Adipose tissue (tissue), 3 donors: ENCODE data around the gene ZNF561. TPM values are rescaled to one million over a fixed set of nuclear protein-coding genes. Genes with fewer than 3 reads are reported as not detected.
"Not testable (repeated sequence)": the region's sequence is repeated elsewhere in the genome, so short reads cannot be mapped to it uniquely, and the experiment has no call there.

Experiments used
- H3K27ac ChIP-seq: one replicate; pipeline ENCODE4 v1.5.1; 2013; ENCODE audit warnings: low read depth, low read length
- WGBS, 3 donors: extraction: QIAGEN DNeasy Blood & Tissue Kit; methylation state at CpG; one replicate each; pipeline ENCODE4 v1.1.7; 2013; 5-methylcytosine and 5-hydroxymethylcytosine counted together
- polyA plus RNA-seq, 3 donors: library from polyadenylated mRNA; stranded (reverse); fragments of 200-250 nt; gene quantifications; one replicate each; pipeline ENCODE4 v1.2.3, GENCODE V29; 2013
- donor health status: healthy with polysubstance abuse.
- donor health status: Bipolar disorder and iron deficiency.
- donor health status: healthy.

Gene ZNF561
- polyA plus RNA-seq = 10 to 100 TPM; 11.8 to 20.6 (median 17.0) TPM

DNA sequence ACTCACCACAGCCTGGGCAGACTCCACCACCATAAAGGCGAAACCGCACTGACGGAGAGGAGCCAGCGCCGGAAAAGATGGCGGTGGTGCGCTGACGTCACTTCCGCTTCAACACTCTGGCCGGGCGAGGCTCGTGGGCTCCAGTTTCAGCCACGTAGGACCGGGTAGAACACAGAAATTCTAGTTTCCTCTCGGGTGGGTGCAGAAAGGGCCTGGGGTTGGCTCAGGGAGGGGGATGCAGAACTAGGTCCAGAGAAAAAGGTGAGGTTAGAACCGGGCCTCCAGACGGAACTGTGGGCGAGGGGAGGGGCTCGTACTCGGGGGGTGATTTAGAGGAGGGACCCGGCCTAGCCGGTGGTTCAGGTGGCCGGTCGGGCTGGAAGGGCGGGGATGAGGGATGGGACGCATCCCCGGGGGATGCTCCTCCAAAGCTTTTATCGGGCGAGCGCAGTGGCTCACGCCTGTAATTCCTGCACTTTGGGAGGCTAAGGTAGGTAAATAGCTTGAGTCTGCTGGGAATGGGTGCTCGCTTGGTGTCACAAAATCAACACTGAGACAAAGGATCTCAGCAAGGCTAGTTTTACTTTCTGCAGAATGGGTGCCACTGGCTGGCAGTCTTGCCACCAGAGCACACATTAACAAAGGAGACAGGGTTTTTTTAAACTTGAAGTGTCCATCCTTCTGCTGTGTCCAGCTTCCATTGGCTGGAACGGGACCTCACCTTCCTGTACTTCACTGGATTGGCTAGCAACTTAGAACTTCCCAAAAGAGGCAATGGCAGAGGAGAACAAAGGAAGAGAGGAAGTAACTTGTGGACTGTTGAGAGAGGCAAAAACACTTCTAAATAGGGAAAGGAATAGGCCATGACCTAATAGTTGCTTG, at the start of gene ZNF561:
Gene ZNF561, minus strand, starts transcription at position 77 of the 882 bp plus-strand sequence. CDS start 1,776 bp downstream, outside the sequence.
- 0 to 1% (median 1%) methylated on average over 33 of the region's 33 CpGs for WGBS, 3 donors
- H3K27ac ChIP-seq = no peak within 1 kb of the TSS

DNA sequence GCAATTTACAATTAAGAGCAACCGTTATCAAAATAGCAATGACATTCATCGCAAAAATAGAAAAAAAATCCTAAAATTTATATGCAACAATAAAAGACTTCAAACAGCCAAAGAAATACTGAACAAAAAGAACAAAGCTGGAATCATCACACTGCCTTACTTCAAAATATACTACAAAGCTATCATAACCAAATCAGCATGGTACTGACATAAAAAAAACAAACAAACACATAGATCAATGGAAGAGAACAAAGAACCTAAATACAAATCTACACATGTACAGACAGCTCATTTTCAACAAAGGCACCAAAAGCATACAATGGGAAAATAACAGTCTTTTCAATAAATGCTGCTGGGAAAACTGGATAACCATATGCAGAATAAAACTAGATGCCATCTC, 47.5 kb upstream of the ZNF561 start:
- WGBS, 3 donors = 97 to 100% (median 100%) methylated on average over 2 of the region's 2 CpGs
- no peak overlapping the region for H3K27ac ChIP-seq

DNA sequence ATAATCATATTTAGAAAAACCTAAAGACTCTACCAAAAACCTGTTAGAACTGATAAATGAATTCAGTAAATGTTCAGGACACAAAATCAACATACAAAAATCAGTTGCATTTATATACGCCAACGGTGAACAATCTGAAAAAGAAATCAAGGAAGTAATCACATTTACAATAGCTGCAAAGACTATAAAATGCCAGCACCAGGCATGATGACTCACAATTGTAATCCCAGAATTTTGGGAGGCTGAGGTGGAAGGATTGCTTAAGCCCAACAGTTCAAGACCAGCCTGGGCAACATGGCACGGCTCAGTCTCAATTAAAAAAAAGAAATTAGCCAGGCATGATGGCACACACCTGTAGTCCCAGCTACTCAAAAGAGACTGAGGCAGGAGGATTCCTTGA, 46.9 kb upstream of the ZNF561 start:
- WGBS, 3 donors = 88 to 97% (median 91%) methylated on average over 3 of the region's 3 CpGs
- no peak overlapping the region for H3K27ac ChIP-seq

DNA sequence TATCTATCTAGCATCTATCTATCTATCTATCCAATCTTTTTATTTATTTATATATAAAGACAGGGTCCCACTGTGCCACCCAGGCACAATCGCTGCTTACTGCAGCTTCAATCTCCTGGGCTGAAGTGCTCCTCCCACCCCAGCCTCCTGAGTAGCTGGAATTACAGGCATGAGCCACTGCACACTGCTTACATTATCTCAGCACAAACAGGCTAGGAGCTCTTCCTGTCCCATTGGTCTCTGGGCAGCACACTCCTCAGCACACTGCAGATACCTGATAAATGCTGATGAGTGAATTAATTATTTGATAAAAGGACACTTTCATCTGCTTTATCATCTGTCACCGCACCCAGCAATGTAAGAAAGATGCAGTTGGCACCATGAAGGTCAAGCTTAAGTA, 37.7 kb upstream of the ZNF561 start:
- no peak overlapping the region for H3K27ac ChIP-seq
- WGBS, 3 donors = 82 to 95% (median 92%) methylated on average over 2 of the region's 2 CpGs

DNA sequence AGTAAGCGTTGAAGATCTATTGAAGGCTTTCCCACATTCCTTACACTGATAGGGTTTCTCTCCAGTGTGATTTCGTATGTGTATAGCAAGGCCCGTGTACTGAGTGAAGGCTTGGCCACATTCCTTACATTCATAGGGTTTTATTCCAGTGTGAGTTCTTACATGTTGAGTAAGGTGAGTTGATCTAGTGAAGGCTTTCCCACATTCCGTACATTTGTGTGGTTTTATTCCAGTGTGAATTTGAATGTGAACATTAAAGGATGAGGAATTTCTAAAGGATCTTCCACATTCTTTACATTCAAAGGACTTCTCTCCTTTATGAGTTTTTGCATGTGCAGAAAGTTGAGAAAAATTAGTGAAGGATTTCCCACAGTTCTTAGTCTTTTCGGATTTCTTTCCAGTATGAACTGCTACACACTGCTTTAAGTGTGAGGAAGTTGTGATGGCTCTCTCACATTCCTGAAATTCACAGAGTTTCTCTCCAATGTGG, 32.1 kb upstream of the ZNF561 start:
- WGBS, 3 donors = 98% methylated on average over 5 of the region's 5 CpGs
- not testable (repeated sequence) for H3K27ac ChIP-seq

DNA sequence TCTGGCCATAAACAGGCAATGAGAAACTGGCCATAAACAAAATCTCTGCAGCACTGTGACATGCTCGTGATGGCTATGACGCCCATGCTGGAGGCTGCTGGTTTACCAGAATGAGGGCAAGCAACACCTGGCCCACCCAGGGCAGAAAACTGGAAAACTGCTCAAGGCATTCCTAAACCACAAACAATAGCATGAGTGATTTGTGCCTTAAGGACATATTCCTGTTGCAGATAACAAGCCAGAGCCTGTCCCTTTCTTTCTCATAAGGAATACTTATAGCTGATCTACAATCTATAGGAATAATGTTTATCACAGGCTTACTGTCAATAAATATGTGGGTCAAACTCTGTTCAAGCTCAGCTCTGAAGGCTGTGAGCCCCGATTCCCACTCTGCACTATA, 30.4 kb upstream of the ZNF561 start:
- not testable (repeated sequence) for H3K27ac ChIP-seq
- WGBS, 3 donors = 98 to 100% (median 98%) methylated on average over 3 of the region's 3 CpGs

DNA sequence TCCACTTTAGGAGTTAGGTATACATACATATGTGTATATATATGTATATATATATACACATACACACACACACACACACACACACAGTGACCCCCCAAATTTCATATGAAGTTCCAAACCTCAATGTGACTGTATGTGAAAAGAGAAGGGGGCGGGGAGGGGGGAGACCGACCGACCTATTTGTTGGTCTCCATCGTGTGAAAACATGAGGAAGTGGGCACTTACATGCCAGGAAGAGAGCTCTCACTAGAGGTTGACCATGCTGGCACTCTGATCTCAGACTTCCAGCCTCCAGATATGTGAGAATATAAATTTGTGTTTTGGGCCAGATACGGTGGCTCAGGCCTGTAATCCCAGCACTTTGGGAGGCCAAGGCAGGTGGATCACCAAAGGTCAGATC, 29.3 kb upstream of the ZNF561 start:
- WGBS, 3 donors = 82 to 91% (median 89%) methylated on average over 5 of the region's 5 CpGs
- no peak overlapping the region for H3K27ac ChIP-seq

DNA sequence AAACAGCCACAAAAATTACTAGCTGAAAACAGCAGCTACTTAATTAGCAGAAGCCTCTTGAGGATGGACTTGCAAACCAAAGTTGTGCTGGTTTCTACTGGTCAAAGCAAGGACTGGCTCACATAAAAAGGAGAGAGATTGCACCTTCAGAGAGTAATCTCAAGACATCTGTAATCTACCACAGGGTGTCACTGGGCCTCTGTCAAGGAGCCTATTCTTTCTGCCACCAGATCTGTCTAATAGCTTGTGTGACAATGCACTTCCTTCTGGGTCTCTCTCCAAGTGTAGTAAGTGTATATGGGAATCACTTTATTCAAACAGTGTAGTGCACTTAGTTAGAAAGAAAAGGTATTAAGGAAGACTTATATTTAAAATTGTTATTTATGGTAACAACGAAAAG, 24.4 kb upstream of the ZNF561 start:
- 88 to 93% (median 93%) methylated on average over 1 of the region's 1 CpG for WGBS, 3 donors
- no peak overlapping the region for H3K27ac ChIP-seq

DNA sequence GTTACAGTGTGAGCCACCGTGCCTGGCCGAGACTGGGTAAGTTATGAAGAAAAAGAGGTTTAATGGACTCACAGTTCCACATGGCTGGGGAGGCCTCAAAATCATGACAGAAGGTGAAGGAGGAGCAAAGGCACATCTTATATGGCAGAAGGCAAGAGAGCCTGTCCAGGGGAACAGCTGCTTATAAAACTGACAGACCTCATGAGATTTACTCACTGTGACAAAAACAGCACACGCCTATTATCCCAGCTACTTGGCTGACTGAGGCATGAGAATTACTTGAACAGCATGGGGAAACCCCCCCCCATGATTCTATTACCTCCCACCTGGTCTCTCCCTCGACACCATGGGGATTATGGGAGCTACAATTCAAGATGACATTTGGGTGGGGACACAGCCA, 23.4 kb upstream of the ZNF561 start:
- H3K27ac ChIP-seq = no peak overlapping the region
- 90 to 92% (median 92%) methylated on average over 4 of the region's 4 CpGs for WGBS, 3 donors

DNA sequence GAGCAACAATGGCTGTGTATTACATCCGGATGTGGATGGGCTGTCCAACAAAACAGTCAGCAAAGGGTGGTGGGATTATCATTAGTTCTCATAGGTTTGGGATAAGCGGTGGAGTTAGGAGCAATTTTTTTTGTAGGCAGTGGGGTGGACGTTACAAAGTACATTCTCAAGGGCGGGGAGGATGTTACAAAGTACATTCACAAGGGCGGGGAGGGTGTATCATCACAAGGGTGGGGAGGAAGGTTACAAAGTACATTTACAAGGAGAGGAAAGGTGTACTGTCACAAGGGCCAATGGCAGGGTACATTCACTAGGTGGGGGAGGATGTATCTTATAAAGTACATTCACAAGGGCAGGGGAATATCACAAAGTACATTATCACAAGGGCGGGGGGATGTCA, 20.8 kb upstream of the ZNF561 start:
- WGBS, 3 donors = 95 to 98% (median 95%) methylated on average over 6 of the region's 6 CpGs
- no peak overlapping the region for H3K27ac ChIP-seq

DNA sequence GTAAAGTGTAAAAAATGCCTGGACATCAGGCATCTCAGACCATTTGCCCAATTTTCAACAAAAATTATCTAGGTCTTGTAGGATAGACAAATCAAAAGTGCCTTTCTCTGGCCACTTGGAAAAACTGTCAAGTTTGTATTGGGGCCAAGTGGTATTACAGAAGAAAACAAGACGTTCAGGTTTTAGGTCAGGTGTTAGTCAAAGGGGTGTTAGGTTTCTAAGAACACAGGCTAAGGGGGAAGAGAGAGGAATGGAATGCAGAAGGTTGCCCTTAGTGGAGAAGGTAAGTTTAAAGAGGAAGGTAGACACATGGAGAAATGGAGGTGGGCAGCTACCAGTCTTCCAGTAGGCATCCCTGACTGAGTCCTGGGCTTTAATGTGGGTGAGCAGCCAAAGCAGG, 19.9 kb upstream of the ZNF561 start:
- WGBS, 3 donors = 48 to 76% (median 75%) methylated on average over 1 of the region's 1 CpG
- no peak overlapping the region for H3K27ac ChIP-seq

DNA sequence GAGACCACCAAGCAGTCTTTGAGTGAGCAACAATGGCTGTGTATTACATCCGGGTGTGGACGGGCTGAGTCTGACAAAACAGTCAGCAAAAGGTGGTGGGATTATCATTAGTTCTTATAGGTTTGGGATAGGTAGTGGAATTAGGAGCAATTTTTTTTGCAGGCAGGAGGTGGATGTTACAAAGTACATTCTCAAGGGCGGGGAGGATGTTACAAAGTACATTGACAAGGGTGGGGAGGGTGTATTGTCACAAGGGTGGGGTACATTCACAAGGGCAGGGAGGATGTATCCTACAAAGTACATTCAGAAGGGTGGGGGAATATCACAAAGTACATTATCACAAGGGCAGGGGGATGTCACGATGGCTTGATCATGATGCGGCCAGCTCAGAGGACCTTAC, 15.0 kb upstream of the ZNF561 start:
- H3K27ac ChIP-seq = no peak overlapping the region
- WGBS, 3 donors = 96 to 98% (median 98%) methylated on average over 5 of the region's 5 CpGs

DNA sequence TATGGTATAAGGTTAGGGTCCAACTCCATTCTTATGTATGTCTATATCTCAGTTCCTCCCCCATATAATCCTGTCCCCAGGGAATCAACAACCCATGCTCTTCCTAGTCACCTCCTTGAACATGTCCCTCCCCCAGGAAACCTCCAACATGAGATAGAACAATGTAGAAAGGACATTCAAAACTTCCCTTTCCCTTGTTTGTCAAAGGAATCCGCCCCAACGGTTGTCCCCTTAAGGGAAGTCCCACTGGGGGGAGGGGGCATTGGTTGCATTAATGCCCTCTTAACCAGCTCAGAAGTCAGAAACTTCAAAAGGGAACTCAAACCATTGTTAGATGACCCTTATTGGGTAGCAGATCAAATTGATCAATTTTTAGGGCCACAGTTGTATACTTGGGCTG, 6.8 kb upstream of the ZNF561 start:
- WGBS, 3 donors = 37 to 80% (median 61%) methylated on average over 2 of the region's 2 CpGs
- H3K27ac ChIP-seq = no peak overlapping the region

DNA sequence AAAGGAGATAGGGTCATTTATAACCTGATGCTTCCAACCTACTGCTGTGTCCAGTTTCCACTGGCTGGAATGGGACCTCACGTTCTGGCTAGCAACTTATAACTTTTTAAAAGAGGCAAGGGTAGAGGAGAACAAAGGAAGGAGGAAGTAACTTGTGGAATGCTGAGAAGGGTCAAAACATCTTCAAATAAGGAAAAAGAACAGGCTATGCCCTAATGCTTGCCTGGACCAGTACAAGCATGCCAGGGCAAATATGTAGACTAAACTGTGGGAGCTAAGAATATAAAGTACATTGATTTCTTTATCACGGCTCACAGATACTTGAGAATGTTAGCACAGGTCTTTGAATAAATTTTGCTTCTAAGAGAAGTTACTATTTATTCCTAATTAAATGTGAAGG, 1.5 kb upstream of the ZNF561 start:
- WGBS, 3 donors = 53 to 73% (median 64%) methylated on average over 2 of the region's 2 CpGs
- H3K27ac ChIP-seq = no peak overlapping the region

DNA sequence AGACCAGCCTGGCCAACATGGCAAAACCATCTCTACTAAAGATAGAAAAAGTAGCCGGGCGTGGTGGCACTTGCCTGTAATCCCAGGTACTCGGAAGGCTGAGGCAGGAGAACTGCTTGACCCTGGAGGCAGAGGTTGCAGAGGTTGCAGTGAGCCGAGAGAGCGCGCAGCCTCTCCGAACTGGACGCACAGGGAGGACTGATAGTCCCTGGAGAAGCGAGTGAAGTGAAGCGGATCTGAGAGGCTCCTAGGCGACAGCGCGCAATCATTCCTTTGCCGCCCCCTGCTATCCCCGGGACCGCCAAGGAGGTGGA, 233 bp downstream of the ZNF561 start:
- WGBS, 3 donors = 0 to 1% (median 1%) methylated on average over 16 of the region's 16 CpGs

DNA sequence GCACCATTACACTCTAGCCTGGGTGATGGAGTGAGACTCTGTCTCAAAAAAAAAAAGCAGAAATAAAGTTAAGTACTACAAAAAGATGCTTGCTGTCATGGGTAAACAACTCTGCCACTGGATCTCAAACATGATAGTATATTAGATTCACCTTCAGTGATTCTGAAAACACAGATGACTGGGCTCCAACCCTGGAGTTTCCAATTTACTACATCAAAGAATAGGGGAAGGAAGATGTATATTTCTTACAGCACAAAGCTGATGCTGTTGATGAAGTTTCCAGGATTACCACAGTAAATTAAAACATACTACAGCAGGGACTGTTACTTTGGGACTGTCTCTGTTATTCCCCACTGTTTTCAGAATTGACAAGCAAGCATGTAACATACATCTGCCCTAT, 5.2 kb downstream of the ZNF561 start:
- no peak overlapping the region for H3K27ac ChIP-seq

More for the DNA sequence above, 233 bp downstream of the ZNF561 start:
- no peak overlapping the region for H3K27ac ChIP-seq

DNA sequence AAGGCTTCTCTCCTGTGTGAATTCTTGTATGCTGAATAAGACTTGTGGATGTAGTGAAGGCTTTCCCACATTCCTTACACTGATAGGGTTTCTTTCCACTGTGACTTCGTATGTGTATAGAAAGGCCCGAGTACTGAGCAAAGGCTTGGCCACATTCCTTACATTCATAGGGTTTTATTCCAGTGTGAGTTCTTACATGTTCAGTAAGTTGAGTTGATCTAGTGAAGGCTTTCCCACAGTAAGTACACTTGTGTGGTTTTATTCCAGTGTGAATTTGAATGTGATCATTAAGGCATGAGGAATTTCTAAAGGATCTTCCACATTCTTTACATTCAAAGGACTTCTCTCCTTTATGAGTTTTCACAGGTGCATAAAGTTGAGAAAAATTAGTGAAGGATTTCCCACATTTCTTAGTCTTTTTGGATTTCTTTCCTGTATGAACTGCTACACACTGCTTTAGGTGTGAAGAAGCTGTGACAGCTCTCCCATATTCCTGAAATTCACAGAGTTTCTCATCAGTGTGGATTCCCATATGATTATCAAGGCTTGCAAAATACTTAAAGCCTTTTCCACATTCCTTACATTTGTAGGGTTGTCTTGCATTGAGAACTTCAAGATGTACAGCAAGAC, 10.4 kb downstream of the ZNF561 start:
- WGBS, 3 donors = 93 to 100% (median 97%) methylated on average over 2 of the region's 2 CpGs
- no peak overlapping the region for H3K27ac ChIP-seq

DNA sequence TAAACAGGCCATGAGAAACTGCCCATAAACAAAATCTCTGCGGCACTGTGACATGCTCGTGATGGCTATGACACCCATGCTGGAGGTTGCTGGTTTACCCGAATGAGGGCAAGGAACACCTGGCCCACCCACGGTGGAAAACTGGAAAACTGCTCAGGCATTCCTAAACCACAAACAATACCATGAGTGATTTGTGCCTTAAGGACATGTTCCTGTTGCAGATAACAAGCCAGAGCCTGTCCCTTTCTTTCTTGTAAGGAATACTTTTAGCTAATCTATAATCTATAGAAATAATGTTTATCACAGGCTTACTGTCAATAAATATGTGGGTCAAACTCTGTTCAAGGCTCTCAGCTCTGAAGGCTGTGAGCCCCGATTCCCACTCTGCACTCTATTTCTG, 12.1 kb downstream of the ZNF561 start:
- 95% methylated on average over 5 of the region's 5 CpGs for WGBS, 3 donors
- no peak overlapping the region for H3K27ac ChIP-seq

DNA sequence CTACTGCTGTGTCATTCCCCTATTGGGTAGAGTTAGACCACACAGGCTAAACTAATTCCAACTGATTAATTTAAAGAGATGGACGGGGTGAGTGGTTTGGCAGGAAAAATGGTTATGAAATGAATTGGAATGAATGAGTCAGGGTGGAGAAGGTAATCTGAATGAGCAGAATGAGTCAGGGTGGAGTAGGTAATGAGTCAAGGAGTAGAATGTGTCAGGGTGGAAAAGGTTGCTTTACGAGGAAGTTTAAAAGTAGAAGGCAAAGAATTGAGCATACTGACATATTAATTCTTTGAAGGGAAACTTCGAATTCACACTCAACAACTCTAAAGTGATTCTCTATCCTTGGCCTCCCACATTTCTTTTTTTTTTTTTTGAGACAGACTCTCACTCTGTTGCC, 24.0 kb downstream of the ZNF561 start:
- 81 to 84% (median 83%) methylated on average over 3 of the region's 3 CpGs for WGBS, 3 donors
- H3K27ac ChIP-seq = no peak overlapping the region

DNA sequence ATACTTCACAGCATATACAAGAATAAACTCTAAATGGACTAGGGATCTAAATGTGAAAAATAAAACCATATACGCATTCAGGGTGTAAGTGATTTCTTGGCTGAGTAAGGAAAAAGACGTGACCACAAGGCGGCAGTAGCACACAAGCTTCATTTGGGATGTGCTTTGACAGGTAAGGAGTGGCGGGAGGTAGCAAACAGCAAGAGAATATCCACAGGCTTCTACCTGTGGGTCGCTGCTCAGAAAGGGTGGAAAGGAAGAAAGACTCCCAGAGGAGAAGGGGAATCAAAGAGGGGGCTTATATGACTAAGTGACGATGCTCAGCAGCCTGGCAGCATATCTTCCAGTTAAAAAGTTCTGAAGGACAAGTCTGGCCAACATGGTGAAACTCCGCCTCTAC, 34.3 kb downstream of the ZNF561 start:
- WGBS, 3 donors = 16% methylated on average over 7 of the region's 7 CpGs
- no peak overlapping the region for H3K27ac ChIP-seq
